Measurements from ENCODE around the gene CD47. TPM values are rescaled to one million over a fixed set of nuclear protein-coding genes. Genes with fewer than 3 reads are reported as not detected.
A peak's percentile ranks its signal among the peaks of the same experiment; 100 is the strongest.

The CD47 gene
- total RNA-seq, 2 experiments from 2014 or later, result 145 to 161 TPM

DNA sequence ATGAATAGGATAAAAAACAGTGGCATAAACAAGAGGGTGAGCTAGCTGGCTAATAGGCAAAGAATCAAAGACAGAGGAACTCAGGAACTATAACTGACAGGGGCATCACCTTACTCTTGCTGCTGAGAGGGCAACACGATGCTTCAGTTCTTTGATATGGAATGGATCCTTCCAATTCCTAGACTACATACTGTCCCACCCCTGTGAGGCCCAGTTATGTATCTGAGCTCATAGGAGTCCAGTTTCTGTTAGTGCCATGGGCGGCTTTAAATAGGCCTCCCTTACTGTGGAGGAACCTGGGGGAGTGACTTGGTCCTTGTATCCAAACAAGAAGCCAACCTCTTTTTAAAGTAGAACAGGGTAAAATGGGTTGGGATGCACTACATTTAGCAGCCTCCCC, 37.3 kb downstream of the CD47 start:
- no peak for DNase-seq
- ChIA-PET CTCF (interaction anchor here (0.9 to 1.5 kb wide), 5 partner anchors 9 to 62 kb away, joined by 3 to 5 read pairs (median 3); no protein-coding TSS in a partner anchor), POLR2A (no interaction called here)
- Mint-ChIP-seq H3K4me3 (no peak overlapping the region), H3K9me3 (no peaks in the 10 kb centered on the region), H3K36me3 (ENCODE audit: low read depth) (peaks cover 77% of the 10 kb centered on the region), H3K4me1 (peaks cover 40% of the 10 kb centered on the region), H3K27ac (peak overlapping the region; percentile 2), H3K27me3 (no peaks in the 10 kb centered on the region)

DNA sequence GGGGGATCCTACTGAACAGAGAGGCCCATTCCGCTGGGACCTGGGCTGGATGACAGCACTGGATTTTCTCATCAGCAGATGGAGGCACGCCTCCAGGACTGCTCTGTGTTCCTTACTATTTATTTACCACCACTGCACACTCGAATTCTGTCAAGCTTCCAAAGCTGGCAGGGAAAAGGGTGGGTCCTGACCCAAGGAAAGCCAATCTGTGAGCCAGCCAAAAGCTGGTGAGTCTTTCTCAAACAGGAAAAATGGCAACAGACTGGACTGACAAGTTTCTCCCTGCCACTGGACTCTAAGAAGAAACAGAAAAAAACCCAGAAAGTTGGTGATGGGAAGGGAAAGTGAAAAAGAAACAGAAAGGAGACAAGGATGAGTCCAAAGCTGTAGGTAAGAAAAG, 37.8 kb downstream of the CD47 start:
- no peak for DNase-seq
- no peaks in the 10 kb centered on the region for H3K27me3 Mint-ChIP-seq
- no peak overlapping the region for H3K4me3 Mint-ChIP-seq
- peak overlapping the region; percentile 2 for H3K27ac Mint-ChIP-seq
- ChIA-PET CTCF (interaction anchor here (0.9 to 1.5 kb wide), 6 partner anchors 9 to 62 kb away, joined by 3 to 5 read pairs (median 3); no protein-coding TSS in a partner anchor), POLR2A (no interaction called here)
- peaks cover 40% of the 10 kb centered on the region for H3K4me1 Mint-ChIP-seq
- H3K9me3 Mint-ChIP-seq, result no peaks in the 10 kb centered on the region
- H3K36me3 Mint-ChIP-seq (ENCODE audit: low read depth), result peaks cover 74% of the 10 kb centered on the region

DNA sequence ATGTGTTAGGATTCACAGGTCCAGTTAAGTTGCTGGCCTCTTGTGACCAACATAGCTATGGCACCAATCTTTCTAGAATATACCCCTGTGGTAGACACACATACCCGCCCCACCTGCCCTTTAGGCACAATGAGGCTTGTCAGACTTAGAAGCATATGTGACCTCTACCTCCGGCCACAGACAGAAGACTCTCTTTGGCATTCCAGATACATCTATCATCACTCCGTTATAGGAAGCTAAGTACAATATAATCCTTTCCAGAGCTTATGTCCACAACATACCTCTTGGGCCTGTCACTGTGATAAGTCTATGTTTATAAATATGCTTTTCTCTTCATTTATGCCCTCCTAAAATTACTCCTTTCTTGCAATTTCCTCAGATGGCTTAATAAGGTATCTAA, 39.8 kb downstream of the CD47 start:
- H3K9me3 Mint-ChIP-seq, result no peaks in the 10 kb centered on the region
- no peak overlapping the region for H3K4me3 Mint-ChIP-seq
- no peaks in the 10 kb centered on the region for H3K27me3 Mint-ChIP-seq
- H3K4me1 Mint-ChIP-seq, result peaks cover 39% of the 10 kb centered on the region
- CTCF ChIA-PET, result interaction anchor here (1.4 kb wide), 1 partner anchor 16 kb away, joined by 3 read pairs; no protein-coding TSS in a partner anchor
- POLR2A ChIA-PET, result no interaction called here
- H3K27ac Mint-ChIP-seq, result no peak overlapping the region
- peaks cover 81% of the 10 kb centered on the region for H3K36me3 Mint-ChIP-seq (ENCODE audit: low read depth)
- DNase-seq, result no peak

DNA sequence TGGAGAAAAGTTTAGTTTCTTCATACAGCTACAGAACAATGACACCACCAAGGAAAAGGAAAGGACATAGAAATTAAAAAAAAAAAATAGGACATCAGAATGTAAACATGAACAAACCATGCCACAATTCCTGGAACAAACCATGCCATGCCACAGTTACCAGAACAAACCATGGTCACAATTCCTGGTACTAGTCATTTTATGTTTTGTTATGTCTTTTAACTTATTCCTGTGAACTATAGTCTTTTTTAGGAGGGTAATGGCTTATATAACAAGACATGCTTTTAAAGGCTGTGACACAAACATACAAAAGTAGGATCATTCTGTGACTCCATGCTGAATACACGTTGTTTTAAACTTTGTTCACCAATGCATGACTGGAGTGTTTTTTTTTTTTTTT, 42.8 kb downstream of the CD47 start:
- no peak for DNase-seq
- Mint-ChIP-seq H3K36me3 (ENCODE audit: low read depth) (peaks cover 69% of the 10 kb centered on the region), H3K27ac (no peak overlapping the region), H3K4me1 (peaks cover 16% of the 10 kb centered on the region), H3K9me3 (no peaks in the 10 kb centered on the region), H3K4me3 (no peak overlapping the region), H3K27me3 (no peaks in the 10 kb centered on the region)
- POLR2A ChIA-PET, result no interaction called here
- CTCF ChIA-PET, result no interaction called here

DNA sequence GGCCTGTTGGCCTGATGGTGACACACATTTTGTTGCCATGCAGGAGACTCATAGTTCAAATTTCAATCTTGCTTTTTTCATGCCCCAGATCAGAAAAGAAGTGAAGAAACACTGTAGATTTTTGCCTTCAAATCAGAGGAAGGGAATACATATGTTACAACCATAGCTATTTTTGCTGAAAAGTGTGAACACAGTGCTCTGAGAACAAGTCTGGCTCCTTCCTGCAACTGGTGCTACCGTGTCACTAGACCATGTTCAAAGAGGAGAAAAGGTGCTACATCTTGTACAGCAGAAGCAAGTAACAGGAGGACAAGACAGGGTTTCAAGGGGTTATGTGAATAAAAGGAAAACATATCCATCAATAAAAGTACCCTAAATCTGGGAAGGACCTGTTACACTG, 44.6 kb downstream of the CD47 start:
- peaks cover 12% of the 10 kb centered on the region for H3K4me1 Mint-ChIP-seq
- POLR2A ChIA-PET, result no interaction called here
- H3K27me3 Mint-ChIP-seq, result no peaks in the 10 kb centered on the region
- no peak for DNase-seq
- peaks cover 67% of the 10 kb centered on the region for H3K36me3 Mint-ChIP-seq (ENCODE audit: low read depth)
- no peak overlapping the region for H3K4me3 Mint-ChIP-seq
- H3K27ac Mint-ChIP-seq, result no peak overlapping the region
- CTCF ChIA-PET, result no interaction called here
- H3K9me3 Mint-ChIP-seq, result no peaks in the 10 kb centered on the region

DNA sequence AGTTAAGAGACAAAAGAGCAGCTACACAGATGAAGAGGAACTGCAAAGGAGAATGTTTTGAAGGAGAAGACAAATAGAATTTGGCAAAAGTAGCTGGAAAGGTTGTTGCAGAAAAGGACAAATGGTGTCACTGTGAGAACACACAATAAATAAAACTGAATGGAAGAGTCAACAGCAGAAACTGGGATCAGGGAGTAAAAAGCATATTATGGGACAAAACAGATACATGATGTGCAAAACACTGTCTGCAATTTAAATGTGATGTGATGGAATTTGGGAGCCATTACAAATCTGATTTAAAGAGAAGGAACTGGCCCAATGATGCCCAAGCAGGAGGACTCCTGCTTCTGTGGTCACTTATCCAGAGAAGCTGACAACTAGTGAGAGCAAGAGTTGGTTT, 46.1 kb downstream of the CD47 start:
- no peak overlapping the region for H3K27ac Mint-ChIP-seq

DNA sequence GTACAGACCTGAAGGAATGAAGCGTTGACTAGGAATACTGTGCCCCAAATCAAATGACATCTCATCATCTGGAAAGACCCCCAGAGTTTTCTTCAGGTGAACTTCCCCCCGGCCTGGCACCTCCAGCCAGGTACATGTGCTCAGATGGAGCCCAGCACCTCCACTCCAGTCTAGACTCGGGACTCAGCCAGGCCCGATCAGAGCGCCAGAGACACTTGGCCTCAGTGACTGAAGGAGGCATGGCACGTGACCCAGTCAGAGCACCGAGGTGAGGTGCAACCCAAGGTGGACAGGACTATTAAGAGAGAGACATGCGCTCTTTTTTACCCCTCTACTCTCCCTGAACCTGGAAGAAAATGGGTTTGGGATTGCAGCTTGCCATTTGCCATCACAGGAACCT, 48.5 kb downstream of the CD47 start:
- POLR2A ChIA-PET, result no interaction called here
- DNase-seq, result no peak
- Mint-ChIP-seq H3K27me3 (no peaks in the 10 kb centered on the region), H3K36me3 (ENCODE audit: low read depth) (peaks cover 56% of the 10 kb centered on the region), H3K9me3 (no peaks in the 10 kb centered on the region), H3K4me1 (peaks cover 4% of the 10 kb centered on the region), H3K4me3 (no peak overlapping the region), H3K27ac (no peak overlapping the region)
- CTCF ChIA-PET, result no interaction called here

More for the DNA sequence above, 46.1 kb downstream of the CD47 start:
- ChIA-PET CTCF (interaction anchor here (0.6 to 1.1 kb wide), 2 partner anchors 8 to 15 kb away, joined by 3 read pairs; no protein-coding TSS in a partner anchor), POLR2A (no interaction called here)
- Mint-ChIP-seq H3K9me3 (no peaks in the 10 kb centered on the region), H3K27me3 (no peaks in the 10 kb centered on the region), H3K4me3 (no peak overlapping the region), H3K36me3 (ENCODE audit: low read depth) (peaks cover 63% of the 10 kb centered on the region), H3K4me1 (peaks cover 10% of the 10 kb centered on the region)
- DNase-seq, result no peak

DNA sequence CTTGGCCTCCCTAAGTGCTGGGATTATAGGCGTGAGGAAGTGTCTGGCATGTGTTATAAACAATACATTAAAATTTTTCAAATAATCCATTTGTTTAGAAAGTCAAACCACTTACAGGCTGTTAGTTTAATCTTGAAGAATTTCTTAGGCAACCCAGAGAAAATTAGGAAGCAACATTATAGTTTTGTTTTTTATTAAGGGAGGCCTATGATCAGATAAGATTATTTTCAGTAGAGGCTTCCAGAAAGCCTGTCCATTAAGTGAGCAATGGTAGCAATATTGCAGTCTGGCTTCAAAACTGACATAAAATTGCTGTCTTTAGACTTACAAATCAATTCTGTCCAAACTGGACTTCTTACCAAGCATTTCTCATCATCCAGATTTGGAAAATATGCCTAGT, 49.6 kb downstream of the CD47 start:
- Mint-ChIP-seq H3K36me3 (ENCODE audit: low read depth) (peaks cover 48% of the 10 kb centered on the region), H3K9me3 (no peaks in the 10 kb centered on the region), H3K27me3 (no peaks in the 10 kb centered on the region), H3K27ac (no peak overlapping the region), H3K4me3 (no peak overlapping the region), H3K4me1 (peaks cover 11% of the 10 kb centered on the region)
- CTCF ChIA-PET, result interaction anchor here (1.9 kb wide), 1 partner anchor 12 kb away, joined by 5 read pairs; no protein-coding TSS in a partner anchor
- no peak for DNase-seq
- POLR2A ChIA-PET, result no interaction called here

DNA sequence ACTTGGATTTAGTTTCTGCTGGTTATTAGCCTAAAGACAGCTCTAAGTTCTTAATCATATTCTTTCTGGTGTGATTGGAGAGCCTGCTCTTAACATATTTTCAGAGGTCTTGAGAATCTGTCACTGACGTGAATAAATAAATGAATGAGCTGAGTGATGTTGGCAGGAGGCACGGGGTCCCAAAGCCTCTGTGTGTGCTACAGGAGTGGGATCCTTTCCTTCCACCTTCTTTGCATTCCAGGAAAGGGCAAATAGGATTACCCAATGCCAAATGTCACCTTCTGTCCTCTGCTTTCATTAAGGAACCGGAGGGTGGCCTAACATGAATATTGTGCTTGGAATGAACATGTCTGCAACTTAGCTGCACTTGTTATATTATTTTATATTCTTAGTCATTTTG, 53.1 kb downstream of the CD47 start:
- no peaks in the 10 kb centered on the region for H3K9me3 Mint-ChIP-seq
- H3K36me3 Mint-ChIP-seq (ENCODE audit: low read depth), result peaks cover 44% of the 10 kb centered on the region
- H3K4me1 Mint-ChIP-seq, result peaks cover 17% of the 10 kb centered on the region
- DNase-seq, result no peak
- ChIA-PET CTCF (interaction anchor here (0.6 kb wide), 1 partner anchor 303 kb away, joined by 3 read pairs; no protein-coding TSS in a partner anchor), POLR2A (no interaction called here)
- H3K27me3 Mint-ChIP-seq, result no peaks in the 10 kb centered on the region
- H3K4me3 Mint-ChIP-seq, result no peak overlapping the region
- H3K27ac Mint-ChIP-seq, result no peak overlapping the region

DNA sequence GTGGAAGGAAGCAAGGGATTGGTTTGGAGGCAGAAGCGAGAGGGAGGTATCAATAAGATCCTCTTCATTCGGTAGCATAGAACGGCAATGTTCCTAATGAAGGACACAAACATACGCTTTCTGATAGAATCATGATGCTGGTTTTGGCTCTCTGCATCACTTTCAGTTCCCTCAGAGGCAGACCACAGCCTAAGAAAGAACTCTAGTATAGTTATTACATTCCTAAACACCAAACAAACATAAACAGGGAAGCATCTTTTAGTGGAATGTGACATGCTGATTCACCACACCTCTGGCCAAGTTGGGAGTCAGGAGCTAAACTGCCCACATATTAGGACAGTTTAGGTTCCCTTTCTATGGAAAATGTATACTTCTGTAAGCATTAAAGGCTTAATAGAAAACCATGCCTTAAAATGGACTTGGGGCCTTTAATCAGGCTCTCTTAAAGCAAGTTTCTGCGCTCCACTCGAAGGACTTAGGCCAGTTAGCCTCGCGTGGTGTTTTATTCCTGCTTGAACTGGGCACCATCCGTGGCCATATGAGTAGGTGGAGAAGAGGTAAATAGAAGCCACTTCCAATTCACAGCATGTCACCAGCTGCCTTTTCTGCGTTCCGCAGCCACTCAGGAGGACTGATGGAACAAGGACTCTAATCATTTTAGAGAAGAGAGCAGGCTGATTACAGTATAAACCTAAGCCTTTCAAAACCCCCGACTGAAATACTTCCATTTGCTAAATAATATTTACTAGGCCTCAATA, 53.7 kb downstream of the CD47 start:
- no peak overlapping the region for H3K4me3 Mint-ChIP-seq
- ChIA-PET CTCF (interaction anchor here (0.6 kb wide), 1 partner anchor 303 kb away, joined by 3 read pairs; no protein-coding TSS in a partner anchor), POLR2A (no interaction called here)
- no peaks in the 10 kb centered on the region for H3K9me3 Mint-ChIP-seq
- H3K27ac Mint-ChIP-seq, result no peak overlapping the region
- peaks cover 17% of the 10 kb centered on the region for H3K4me1 Mint-ChIP-seq
- DNase-seq, result no peak
- no peaks in the 10 kb centered on the region for H3K27me3 Mint-ChIP-seq
- peaks cover 38% of the 10 kb centered on the region for H3K36me3 Mint-ChIP-seq (ENCODE audit: low read depth)

DNA sequence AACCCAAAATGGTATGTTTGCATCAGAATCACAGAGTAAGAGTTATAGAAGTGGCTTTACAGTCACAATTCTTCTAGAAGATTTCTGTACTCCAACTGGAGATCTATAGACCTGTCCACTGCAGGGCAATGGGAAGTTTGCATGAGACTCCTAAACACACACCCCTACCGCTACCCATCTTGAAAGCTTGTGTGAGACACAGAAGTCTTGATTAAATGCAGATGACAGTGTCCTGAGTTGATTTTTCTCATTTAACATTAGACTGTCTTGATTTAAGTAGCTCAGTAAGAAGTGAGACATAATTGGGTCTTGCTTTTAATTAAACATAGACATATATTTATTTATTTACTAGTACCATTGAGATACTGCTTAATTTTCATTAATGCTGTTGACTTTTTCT, 54.4 kb downstream of the CD47 start:
- Mint-ChIP-seq H3K27me3 (no peaks in the 10 kb centered on the region), H3K9me3 (no peaks in the 10 kb centered on the region), H3K27ac (no peak overlapping the region), H3K36me3 (ENCODE audit: low read depth) (peaks cover 38% of the 10 kb centered on the region), H3K4me1 (peaks cover 17% of the 10 kb centered on the region), H3K4me3 (no peak overlapping the region)
- POLR2A ChIA-PET, result interaction anchor here (0.6 kb wide), 1 partner anchor 369 kb away, joined by 3 read pairs; no protein-coding TSS in a partner anchor
- CTCF ChIA-PET, result no interaction called here
- DNase-seq, result no peak

DNA sequence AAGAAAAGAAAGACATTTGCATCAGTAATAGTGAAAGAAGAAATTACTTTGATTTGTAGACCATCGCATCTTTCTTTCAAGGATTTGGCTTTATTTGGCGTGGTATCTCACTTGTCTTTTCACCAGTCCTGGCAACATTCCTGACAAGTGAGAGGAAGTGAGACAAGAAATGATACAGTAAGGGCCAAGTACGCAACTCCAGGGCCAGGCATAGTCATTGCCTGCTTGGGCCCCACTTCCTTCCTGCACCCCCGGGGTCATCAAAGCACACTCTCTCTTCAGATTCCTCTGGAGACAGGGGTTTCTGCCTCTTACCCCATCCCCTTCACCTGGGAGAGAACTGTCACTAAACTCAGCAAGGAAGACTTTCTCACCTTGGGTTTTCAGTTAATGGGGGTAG, 55.1 kb downstream of the CD47 start:
- H3K9me3 Mint-ChIP-seq, result no peaks in the 10 kb centered on the region
- POLR2A ChIA-PET, result interaction anchor here (0.6 kb wide), 1 partner anchor 369 kb away, joined by 3 read pairs; no protein-coding TSS in a partner anchor
- CTCF ChIA-PET, result no interaction called here
- no peak for DNase-seq
- peaks cover 17% of the 10 kb centered on the region for H3K4me1 Mint-ChIP-seq
- no peak overlapping the region for H3K4me3 Mint-ChIP-seq
- no peaks in the 10 kb centered on the region for H3K27me3 Mint-ChIP-seq
- H3K36me3 Mint-ChIP-seq (ENCODE audit: low read depth), result peaks cover 41% of the 10 kb centered on the region
- no peak overlapping the region for H3K27ac Mint-ChIP-seq

DNA sequence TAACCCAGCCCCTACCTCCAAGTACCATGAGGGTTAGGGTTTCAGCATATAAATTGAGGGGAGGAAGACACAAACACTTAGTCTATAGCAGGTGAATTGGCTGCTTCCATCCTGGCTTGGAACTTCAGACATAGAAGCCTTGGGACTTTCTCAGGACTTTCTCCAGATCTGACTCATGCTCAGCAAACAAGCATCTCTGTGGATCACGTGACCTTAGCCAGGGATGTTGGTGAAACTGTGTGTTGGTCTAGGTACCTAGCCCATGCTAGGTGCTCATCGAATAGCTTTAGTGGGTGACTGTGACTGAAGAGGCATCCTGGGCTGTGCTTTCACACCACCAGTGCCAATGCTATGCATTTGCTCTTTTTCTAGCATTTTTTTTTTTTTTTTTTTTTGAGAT, 58.9 kb downstream of the CD47 start:
- H3K9me3 Mint-ChIP-seq, result peaks cover 3% of the 10 kb centered on the region
- H3K4me1 Mint-ChIP-seq, result peaks cover 17% of the 10 kb centered on the region
- no peaks in the 10 kb centered on the region for H3K27me3 Mint-ChIP-seq
- peaks cover 46% of the 10 kb centered on the region for H3K36me3 Mint-ChIP-seq (ENCODE audit: low read depth)
- H3K27ac Mint-ChIP-seq, result peak overlapping the region; percentile 54
- no peak for DNase-seq
- POLR2A ChIA-PET, result no interaction called here
- CTCF ChIA-PET, result interaction anchor here (1.5 kb wide), 2 partner anchors 35 to 90 kb away, joined by 3 read pairs; no protein-coding TSS in a partner anchor
- no peak overlapping the region for H3K4me3 Mint-ChIP-seq

Measured in activated CD4-positive, alpha-beta T cell treated with anti-CD3 and anti-CD28 coated beads, Interleukin-2, amount 10 ng/mL, durations not matched to agents 7 days and 5 days (primary cell).